HEK293 (cell line): ENCODE data around the gene STK24.

Experiments used
- AEBP2 ChIP-seq: fragments of 450-650 bp; formaldehyde crosslinking; IDR thresholded peaks from 2 replicates; pipeline ENCODE4 v1.5.1; 2016; ENCODE audit warnings: missing biosample characterization, missing genetic modification characterization, borderline replicate concordance
- CTCF ChIP-seq: fragments of 450-650 bp; formaldehyde crosslinking; IDR thresholded peaks from 2 replicates; pipeline ENCODE4 v1.5.1; 2016; ENCODE audit warnings: missing biosample characterization, missing genetic modification characterization
- ELK4 ChIP-seq: IDR thresholded peaks from 2 replicates; pipeline ENCODE4 v1.6.1; 2011; ENCODE audit warnings: mild to moderate bottlenecking, low read depth, low read length, borderline replicate concordance
- PATZ1 ChIP-seq: fragments of 450-650 bp; formaldehyde crosslinking; IDR thresholded peaks from 2 replicates; pipeline ENCODE4 v1.5.1; 2016; ENCODE audit warnings: missing biosample characterization, missing genetic modification characterization
- PBX3 ChIP-seq: sonication (generic); formaldehyde crosslinking; IDR thresholded peaks from 2 replicates; pipeline ENCODE4 v1.8.1; 2022; ENCODE audit warnings: mild to moderate bottlenecking, moderate library complexity, missing genetic modification reagents
- ZBTB11 ChIP-seq: fragments of 450-650 bp; formaldehyde crosslinking; conservative IDR thresholded peaks from 2 replicates; pipeline ENCODE4 v1.5.1; 2016; ENCODE audit warnings: low read depth, missing biosample characterization, missing genetic modification characterization
- ZFP37 ChIP-seq: fragments of 450-650 bp; formaldehyde crosslinking; IDR thresholded peaks from 2 replicates; pipeline ENCODE4 v1.5.1; 2016; ENCODE audit warnings: missing biosample characterization, missing genetic modification characterization
- ZNF239 ChIP-seq: fragments of 450-650 bp; formaldehyde crosslinking; IDR thresholded peaks from 2 replicates; pipeline ENCODE4 v1.5.1; 2016; ENCODE audit warnings: missing biosample characterization, missing genetic modification characterization
- ZNF362 ChIP-seq: fragments of 450-650 bp; formaldehyde crosslinking; IDR thresholded peaks from 2 replicates; pipeline ENCODE4 v1.5.1; 2016; ENCODE audit warnings: missing biosample characterization, missing genetic modification characterization
- ZNF449 ChIP-seq: fragments of 450-650 bp; formaldehyde crosslinking; IDR thresholded peaks from 2 replicates; pipeline ENCODE4 v1.5.1; 2017; ENCODE audit warnings: missing biosample characterization, mild to moderate bottlenecking, missing genetic modification characterization, moderate library complexity
- ZNF488 ChIP-seq: fragments of 450-650 bp; formaldehyde crosslinking; IDR thresholded peaks from 2 replicates; pipeline ENCODE4 v1.5.1; 2016; ENCODE audit warnings: missing biosample characterization, missing genetic modification characterization
- ZNF623 ChIP-seq: fragments of 450-650 bp; formaldehyde crosslinking; IDR thresholded peaks from 2 replicates; pipeline ENCODE4 v1.5.1; 2016; ENCODE audit warnings: missing biosample characterization, missing genetic modification characterization
- ZNF785 ChIP-seq: fragments of 450-650 bp; formaldehyde crosslinking; IDR thresholded peaks from 2 replicates; pipeline ENCODE4 v1.5.1; 2016; ENCODE audit warnings: missing biosample characterization, missing genetic modification characterization

- no peak for TF ChIP-seq CTCF (tag by site-specific recombination)
- no peak for TF ChIP-seq ELK4
- no peak for TF ChIP-seq ZNF239 (tag by site-specific recombination)
- TF ChIP-seq AEBP2 (tag by site-specific recombination) = no peak
- no peak for TF ChIP-seq ZNF785 (tag by site-specific recombination)
- TF ChIP-seq ZNF623 (tag by site-specific recombination) = no peak
- no peak for TF ChIP-seq ZNF449 (tag by site-specific recombination)
- TF ChIP-seq ZNF362 (tag by site-specific recombination) = no peak
- no peak for TF ChIP-seq ZNF488
- TF ChIP-seq PBX3 (CRISPR knock-in tag) = no peak
- no peak for TF ChIP-seq ZBTB11 (tag by site-specific recombination)
- TF ChIP-seq PATZ1 (tag by site-specific recombination) = no peak
- no peak for TF ChIP-seq ZFP37
Measured at GRCh38 chr13:98556968-98557631, 19.8 kb downstream of the STK24 start.
